KMS-11 (cell line): Measurements from ENCODE around the gene BAG1.

Experiments
- H2AFZ ChIP-seq: fragments of 200-600 bp; sonication (generic); 2 replicates; pipeline ENCODE4 v1.6.1; 2016; ENCODE audit warnings: antibody characterized with exemption, mixed run types, low read depth
- H3K27ac ChIP-seq: fragments of 200-600 bp; sonication (generic); 2 replicates; pipeline ENCODE4 v1.6.1; 2016; ENCODE audit warnings: mild to moderate bottlenecking, mixed run types
- H3K27me3 ChIP-seq: fragments of 200-600 bp; sonication (generic); 2 replicates; pipeline ENCODE4 v1.6.1; 2017; ENCODE audit warnings: mild to moderate bottlenecking, low read depth, mixed run types, moderate library complexity; ENCODE audit not compliant: insufficient read depth
- H3K36me3 ChIP-seq: fragments of 200-600 bp; sonication (generic); 2 replicates; pipeline ENCODE4 v1.6.1; 2017; ENCODE audit warnings: mild to moderate bottlenecking, mixed run types; ENCODE audit not compliant: insufficient read depth
- H3K4me1 ChIP-seq: fragments of 200-600 bp; sonication (generic); 2 replicates; pipeline ENCODE4 v1.6.1; 2016; ENCODE audit warnings: mild to moderate bottlenecking, low read depth, mixed run types; ENCODE audit not compliant: poor library complexity, severe bottlenecking
- H3K4me2 ChIP-seq: fragments of 200-600 bp; sonication (generic); 2 replicates; pipeline ENCODE4 v1.7.0; 2016; ENCODE audit warnings: mild to moderate bottlenecking, mixed run types
- H3K4me3 ChIP-seq: fragments of 200-600 bp; sonication (generic); IDR thresholded peaks from 2 replicates; pipeline ENCODE4 v1.6.1; 2017; ENCODE audit warnings: low read depth, low read length, mixed read lengths; ENCODE audit not compliant: insufficient read depth
- H3K79me2 ChIP-seq: fragments of 200-600 bp; sonication (generic); 2 replicates; pipeline ENCODE4 v1.6.1; 2016; ENCODE audit warnings: low read depth, mixed run types; ENCODE audit not compliant: insufficient read depth
- H3K9ac ChIP-seq: fragments of 200-600 bp; sonication (generic); 2 replicates; pipeline ENCODE4 v1.6.1; 2016; ENCODE audit warnings: mild to moderate bottlenecking, mixed run types
- H4K20me1 ChIP-seq: fragments of 200-600 bp; sonication (generic); 2 replicates; pipeline ENCODE4 v1.6.1; 2016; ENCODE audit warnings: mild to moderate bottlenecking, mixed run types; ENCODE audit not compliant: insufficient read depth
- TF ChIP-seq, protein P1 (sequence below): fragments of 200-600 bp; sonication (generic); conservative IDR thresholded peaks from 2 replicates; pipeline ENCODE4 v1.6.1; 2017; ENCODE audit warnings: low read depth, mild to moderate bottlenecking, antibody characterized with exemption, low read length, moderate library complexity, mixed read lengths

Gene BAG1

DNA sequence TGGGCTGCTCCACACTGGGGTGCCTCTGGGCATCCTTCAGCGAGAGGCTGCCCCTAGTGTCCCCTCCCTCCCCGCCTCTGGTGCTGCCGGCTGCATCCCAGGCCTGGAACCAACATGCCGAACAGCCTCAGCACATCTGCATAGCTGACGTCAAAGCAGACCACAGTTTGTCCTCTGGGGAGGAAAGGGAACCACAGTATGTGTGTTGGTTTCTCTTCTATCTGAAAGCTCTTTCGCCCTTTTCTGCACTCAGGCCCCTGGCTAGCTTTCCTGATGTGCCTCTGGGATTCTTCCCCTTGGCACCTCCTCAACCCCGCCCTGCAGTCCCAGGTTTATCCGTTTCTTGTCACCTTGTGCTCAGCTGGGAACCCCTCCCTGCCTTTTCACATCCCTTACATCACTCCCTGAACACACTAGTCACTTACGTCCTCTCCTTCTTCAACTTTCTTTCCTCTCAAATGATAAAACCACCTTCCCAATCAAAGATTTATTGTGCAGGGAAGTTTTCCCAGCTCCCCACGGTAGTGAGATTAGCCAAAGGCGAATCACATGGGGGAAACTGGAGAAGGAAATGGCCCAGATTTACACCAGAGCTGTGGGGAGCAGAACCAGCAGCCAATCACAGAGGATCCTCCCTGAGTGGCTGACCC lies 61.8 kb downstream of the BAG1 start:
- H3K4me1 ChIP-seq, result peaks cover 31% of the 10 kb centered on the region
- H3K4me2 ChIP-seq, result peak overlapping the region; percentile 69; the same call in 1 of the 2 replicates
- no peaks in the 10 kb centered on the region for H3K79me2 ChIP-seq
- no peak overlapping the region for H3K4me3 ChIP-seq
- TF ChIP-seq, protein P1, sequence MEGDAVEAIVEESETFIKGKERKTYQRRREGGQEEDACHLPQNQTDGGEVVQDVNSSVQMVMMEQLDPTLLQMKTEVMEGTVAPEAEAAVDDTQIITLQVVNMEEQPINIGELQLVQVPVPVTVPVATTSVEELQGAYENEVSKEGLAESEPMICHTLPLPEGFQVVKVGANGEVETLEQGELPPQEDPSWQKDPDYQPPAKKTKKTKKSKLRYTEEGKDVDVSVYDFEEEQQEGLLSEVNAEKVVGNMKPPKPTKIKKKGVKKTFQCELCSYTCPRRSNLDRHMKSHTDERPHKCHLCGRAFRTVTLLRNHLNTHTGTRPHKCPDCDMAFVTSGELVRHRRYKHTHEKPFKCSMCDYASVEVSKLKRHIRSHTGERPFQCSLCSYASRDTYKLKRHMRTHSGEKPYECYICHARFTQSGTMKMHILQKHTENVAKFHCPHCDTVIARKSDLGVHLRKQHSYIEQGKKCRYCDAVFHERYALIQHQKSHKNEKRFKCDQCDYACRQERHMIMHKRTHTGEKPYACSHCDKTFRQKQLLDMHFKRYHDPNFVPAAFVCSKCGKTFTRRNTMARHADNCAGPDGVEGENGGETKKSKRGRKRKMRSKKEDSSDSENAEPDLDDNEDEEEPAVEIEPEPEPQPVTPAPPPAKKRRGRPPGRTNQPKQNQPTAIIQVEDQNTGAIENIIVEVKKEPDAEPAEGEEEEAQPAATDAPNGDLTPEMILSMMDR, result no peak
- H2AFZ ChIP-seq, result peak overlapping the region; percentile 59
- H3K36me3 ChIP-seq, result no peaks in the 10 kb centered on the region
- H4K20me1 ChIP-seq, result no peaks in the 10 kb centered on the region
- H3K27ac ChIP-seq, result peak overlapping the region; percentile 29; the same call in 1 of the 2 replicates
- H3K9ac ChIP-seq, result no peak overlapping the region; the same call in 1 of the 2 replicates
- H3K27me3 ChIP-seq, result no peaks in the 10 kb centered on the region
